GM19452 (cell line): ENCODE measurements around the gene FOXN3.
A peak's percentile ranks its signal among the peaks of the same experiment; 100 is the strongest.
"Not testable (repeated sequence)": the region's sequence is repeated elsewhere in the genome, so short reads cannot be mapped to it uniquely, and the experiment has no call there.

ENCODE experiments used
- ATAC-seq: cut with Tn5 transposase; IDR thresholded peaks from one replicate; pipeline ENCODE4 v1.9.1; 2021; ENCODE audit not compliant: unreplicated experiment

The FOXN3 gene

GRCh38 chr14:89309670-89310177 lies 107.3 kb downstream of the FOXN3 start:
- ATAC-seq: no peak

- no peak for ATAC-seq
Observed at GRCh38 chr14:89308232-89308959, 108.6 kb downstream of the FOXN3 start.

GRCh38 chr14:89307409-89307808 lies 109.6 kb downstream of the FOXN3 start:
- ATAC-seq: no peak

- peak; percentile 55 for ATAC-seq
Observed at GRCh38 chr14:89304972-89305703, 111.9 kb downstream of the FOXN3 start.

- no peak for ATAC-seq
Observed at GRCh38 chr14:89304561-89304960, 112.5 kb downstream of the FOXN3 start.

GRCh38 chr14:89303456-89304435 lies 113.3 kb downstream of the FOXN3 start:
- ATAC-seq: peak; percentile 58

GRCh38 chr14:89302396-89302950 lies 114.6 kb downstream of the FOXN3 start:
- ATAC-seq: no peak

- no peak for ATAC-seq
Observed at GRCh38 chr14:89299587-89299986, 117.4 kb downstream of the FOXN3 start.

- ATAC-seq: no peak
Observed at GRCh38 chr14:89298056-89298834, 118.8 kb downstream of the FOXN3 start.

- no peak for ATAC-seq
Observed at GRCh38 chr14:89296281-89296745, 120.7 kb downstream of the FOXN3 start.

- no peak for ATAC-seq
Observed at GRCh38 chr14:89294872-89295271, 122.2 kb downstream of the FOXN3 start.

GRCh38 chr14:89294469-89294868 lies 122.6 kb downstream of the FOXN3 start:
- ATAC-seq: not testable (repeated sequence)

- no peak for ATAC-seq
Observed at GRCh38 chr14:89294060-89294459, 123.0 kb downstream of the FOXN3 start.

GRCh38 chr14:89293314-89293916 lies 123.6 kb downstream of the FOXN3 start:
- ATAC-seq: no peak

GRCh38 chr14:89292579-89293313 lies 124.3 kb downstream of the FOXN3 start:
- no peak for ATAC-seq

GRCh38 chr14:89291351-89291940 lies 125.6 kb downstream of the FOXN3 start:
- no peak for ATAC-seq

- no peak for ATAC-seq
Observed at GRCh38 chr14:89290813-89291212, 126.2 kb downstream of the FOXN3 start.

- no peak for ATAC-seq
Observed at GRCh38 chr14:89289477-89289876, 127.6 kb downstream of the FOXN3 start.
